Measurements from ENCODE around the gene CD44.
A peak's percentile ranks its signal among the peaks of the same experiment; 100 is the strongest.

DNA sequence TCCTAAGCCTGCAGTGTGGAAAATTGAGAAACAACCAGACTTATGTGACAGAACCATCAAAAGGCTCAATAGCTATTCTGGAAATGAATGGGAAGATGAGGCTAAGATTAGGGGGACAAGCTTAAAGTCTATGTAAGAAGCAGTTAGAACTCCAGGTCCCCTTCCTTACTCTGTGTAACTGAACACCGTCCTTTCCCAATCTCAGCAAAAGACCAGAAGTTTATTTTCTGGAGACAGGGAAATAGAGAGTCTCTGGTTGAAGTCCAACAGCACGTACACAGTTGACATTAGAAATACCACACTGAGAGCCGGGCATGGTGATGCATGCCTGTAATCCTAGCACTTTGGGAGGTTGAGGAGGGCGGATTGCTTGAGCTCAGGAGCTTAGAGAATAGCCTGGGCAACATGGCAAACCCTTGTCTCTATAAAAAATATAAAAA lies 93.9 kb downstream of the CD44 start:
- TF ChIP-seq EP300 (IDR thresholded peaks at IDR 0.05; ENCODE audit: low read depth) (no peak), POLR2AphosphoS5 (IDR thresholded peaks at IDR 0.05) (peak in 1 of 3 donors; percentile 6)
- TF ChIP-seq, protein P1, sequence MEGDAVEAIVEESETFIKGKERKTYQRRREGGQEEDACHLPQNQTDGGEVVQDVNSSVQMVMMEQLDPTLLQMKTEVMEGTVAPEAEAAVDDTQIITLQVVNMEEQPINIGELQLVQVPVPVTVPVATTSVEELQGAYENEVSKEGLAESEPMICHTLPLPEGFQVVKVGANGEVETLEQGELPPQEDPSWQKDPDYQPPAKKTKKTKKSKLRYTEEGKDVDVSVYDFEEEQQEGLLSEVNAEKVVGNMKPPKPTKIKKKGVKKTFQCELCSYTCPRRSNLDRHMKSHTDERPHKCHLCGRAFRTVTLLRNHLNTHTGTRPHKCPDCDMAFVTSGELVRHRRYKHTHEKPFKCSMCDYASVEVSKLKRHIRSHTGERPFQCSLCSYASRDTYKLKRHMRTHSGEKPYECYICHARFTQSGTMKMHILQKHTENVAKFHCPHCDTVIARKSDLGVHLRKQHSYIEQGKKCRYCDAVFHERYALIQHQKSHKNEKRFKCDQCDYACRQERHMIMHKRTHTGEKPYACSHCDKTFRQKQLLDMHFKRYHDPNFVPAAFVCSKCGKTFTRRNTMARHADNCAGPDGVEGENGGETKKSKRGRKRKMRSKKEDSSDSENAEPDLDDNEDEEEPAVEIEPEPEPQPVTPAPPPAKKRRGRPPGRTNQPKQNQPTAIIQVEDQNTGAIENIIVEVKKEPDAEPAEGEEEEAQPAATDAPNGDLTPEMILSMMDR (IDR thresholded peaks at IDR 0.05) = no peak
